BJ (cell line): ENCODE results near the gene FSTL4. TPM values are rescaled to one million over a fixed set of nuclear protein-coding genes. Genes with fewer than 3 reads are reported as not detected.

Experiments used
- CTCF ChIA-PET: fragments of 350-600 bp; formaldehyde crosslinking; extraction: SDS; loops from one replicate; lab custom pipeline; 2021; ENCODE audit warnings: antibody characterized with exemption, inconsistent platforms; lab: Yijun Ruan, JAX
- POLR2A ChIA-PET: fragments of 300-600 bp; sonication (Branson Sonifier 250); formaldehyde crosslinking; extraction: SDS; loops from one replicate; lab custom pipeline; 2021; ENCODE audit warnings: antibody characterized with exemption; lab: Charles Lee
- DNase-seq: peaks from one replicate; pipeline ENCODE4 v3.0.0-alpha.2; 2011; ENCODE audit warnings: low read depth
- H3K27me3 ChIP-seq: 2 replicates; pipeline ENCODE4 v1.6.0; 2011; ENCODE audit warnings: low read length; ENCODE audit not compliant: control insufficient read depth, insufficient read depth
- H3K36me3 ChIP-seq: 2 replicates; pipeline ENCODE4 v1.5.1; 2011; ENCODE audit warnings: low read length; ENCODE audit not compliant: control insufficient read depth, insufficient read depth
- H3K4me3 ChIP-seq: 2 replicates; pipeline ENCODE4 v1.5.1; 2011; ENCODE audit warnings: low read depth, mild to moderate bottlenecking, control low read depth, low read length
- polyA plus RNA-seq: library from polyadenylated mRNA; depleted of rRNA; stranded (reverse); fragments of >200 nt; gene quantifications from 2 replicates; pipeline ENCODE4 v1.2.3, GENCODE V29; 2011
- TF ChIP-seq, protein P1 (sequence below): IDR thresholded peaks from 2 replicates; pipeline ENCODE4 v1.5.1; 2011; ENCODE audit warnings: low read depth, mild to moderate bottlenecking, control low read depth, inconsistent platforms, low read length, moderate library complexity; ENCODE audit not compliant: insufficient read depth

Gene FSTL4
- polyA plus RNA-seq, 1 experiment = not detected

DNA sequence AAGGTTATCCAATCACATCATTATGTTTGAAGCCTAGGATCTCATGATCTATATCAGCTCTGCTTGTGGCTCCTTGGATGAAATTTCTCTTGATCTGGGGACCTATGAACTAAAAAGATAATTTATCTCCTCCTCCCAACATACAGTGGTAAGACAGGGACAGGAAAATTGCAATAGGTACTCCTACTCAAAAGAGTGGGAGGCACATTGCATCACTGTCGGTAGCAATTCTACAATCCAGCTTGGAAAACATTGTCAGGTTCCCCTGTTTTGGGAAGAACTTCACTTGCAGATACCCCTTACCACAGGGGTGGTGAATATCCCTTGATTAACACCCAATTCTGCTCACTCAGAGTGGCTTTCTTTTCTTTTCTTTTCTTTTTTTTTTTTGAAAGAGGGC is 452.8 kb downstream of the FSTL4 start:
- CTCF ChIA-PET = interaction anchor here (0.6 kb wide), 1 partner anchor 1130 kb away, joined by 7 read pairs; no protein-coding TSS in a partner anchor
- DNase-seq = no peak
- no peaks in the 10 kb centered on the region for H3K27me3 ChIP-seq
- H3K4me3 ChIP-seq = no peak overlapping the region
- POLR2A ChIA-PET = no interaction called here
- TF ChIP-seq, protein P1, sequence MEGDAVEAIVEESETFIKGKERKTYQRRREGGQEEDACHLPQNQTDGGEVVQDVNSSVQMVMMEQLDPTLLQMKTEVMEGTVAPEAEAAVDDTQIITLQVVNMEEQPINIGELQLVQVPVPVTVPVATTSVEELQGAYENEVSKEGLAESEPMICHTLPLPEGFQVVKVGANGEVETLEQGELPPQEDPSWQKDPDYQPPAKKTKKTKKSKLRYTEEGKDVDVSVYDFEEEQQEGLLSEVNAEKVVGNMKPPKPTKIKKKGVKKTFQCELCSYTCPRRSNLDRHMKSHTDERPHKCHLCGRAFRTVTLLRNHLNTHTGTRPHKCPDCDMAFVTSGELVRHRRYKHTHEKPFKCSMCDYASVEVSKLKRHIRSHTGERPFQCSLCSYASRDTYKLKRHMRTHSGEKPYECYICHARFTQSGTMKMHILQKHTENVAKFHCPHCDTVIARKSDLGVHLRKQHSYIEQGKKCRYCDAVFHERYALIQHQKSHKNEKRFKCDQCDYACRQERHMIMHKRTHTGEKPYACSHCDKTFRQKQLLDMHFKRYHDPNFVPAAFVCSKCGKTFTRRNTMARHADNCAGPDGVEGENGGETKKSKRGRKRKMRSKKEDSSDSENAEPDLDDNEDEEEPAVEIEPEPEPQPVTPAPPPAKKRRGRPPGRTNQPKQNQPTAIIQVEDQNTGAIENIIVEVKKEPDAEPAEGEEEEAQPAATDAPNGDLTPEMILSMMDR = no peak
- H3K36me3 ChIP-seq = no peaks in the 10 kb centered on the region

DNA sequence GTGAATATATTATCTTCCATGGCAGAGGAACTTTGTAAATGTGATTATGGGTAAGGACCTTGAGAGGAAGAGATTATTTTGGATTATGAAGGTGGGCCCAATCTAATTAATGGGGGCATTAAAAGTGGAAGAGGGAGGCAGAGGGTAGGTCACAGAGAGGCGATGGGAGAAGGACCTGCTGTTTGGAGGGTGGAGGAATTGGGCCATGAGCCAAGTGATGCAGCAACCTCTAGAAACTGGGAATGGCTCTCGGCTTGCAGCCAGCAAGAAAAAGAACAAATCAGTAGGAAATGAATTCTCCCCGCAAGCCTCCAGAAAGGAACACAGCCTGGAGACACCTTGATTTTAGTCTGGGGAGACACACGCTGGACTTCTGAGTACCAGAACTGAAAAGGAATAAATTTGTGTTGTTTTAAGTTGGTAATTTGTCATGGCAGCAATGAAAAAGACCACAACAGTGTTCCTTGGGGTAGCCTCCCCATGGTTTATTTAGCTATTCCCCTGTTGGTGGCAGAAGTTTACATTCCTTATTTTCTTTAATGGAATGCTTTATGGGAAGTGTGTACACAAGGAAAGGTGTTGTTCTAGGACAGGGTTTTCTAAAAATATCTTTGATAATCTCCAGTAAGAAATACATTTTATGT is 456.9 kb downstream of the FSTL4 start:
- H3K4me3 ChIP-seq = no peak overlapping the region
- H3K27me3 ChIP-seq = no peaks in the 10 kb centered on the region
- ChIA-PET CTCF (no interaction called here), POLR2A (no interaction called here)
- TF ChIP-seq, protein P1 = no peak
- no peak for DNase-seq
- no peaks in the 10 kb centered on the region for H3K36me3 ChIP-seq

DNA sequence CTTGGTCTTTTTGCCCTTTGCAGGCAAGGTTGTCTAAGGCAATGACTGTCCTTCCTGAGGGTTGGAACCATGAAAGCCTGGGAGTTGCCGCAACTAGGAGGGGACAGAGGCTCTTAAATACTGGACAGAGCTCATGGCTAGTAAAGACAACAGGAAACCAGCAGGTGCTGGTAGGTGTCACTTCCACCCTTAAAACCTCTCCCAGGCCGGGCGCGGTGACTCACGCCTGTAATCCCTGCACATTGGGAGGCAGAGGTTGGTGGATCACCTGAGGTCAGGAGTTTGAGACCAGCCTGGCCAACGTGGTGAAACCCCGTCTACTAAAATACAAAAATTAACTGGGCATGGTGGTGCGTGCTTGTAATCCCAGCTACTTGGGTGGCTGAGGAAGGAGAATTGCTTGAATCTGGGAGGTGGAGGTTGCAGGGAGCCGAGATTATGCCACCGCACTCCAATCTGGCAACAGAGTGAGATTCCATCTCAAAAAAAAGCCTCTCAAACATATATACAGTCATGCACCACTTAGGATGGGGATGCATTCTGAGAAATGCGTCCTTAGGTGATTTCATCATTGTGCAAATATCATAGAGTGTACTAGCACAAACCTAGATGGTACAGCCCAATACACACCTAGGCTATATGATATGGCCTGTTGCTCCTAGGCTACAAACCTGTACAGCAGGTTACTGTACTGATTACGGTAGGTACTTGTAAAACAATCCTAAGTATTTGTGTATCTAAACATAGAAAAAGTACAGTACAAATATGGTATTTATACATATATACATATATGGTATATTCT is 457.9 kb downstream of the FSTL4 start:
- DNase-seq = no peak
- H3K36me3 ChIP-seq = no peaks in the 10 kb centered on the region
- no peaks in the 10 kb centered on the region; the same call in 1 of the 2 replicates for H3K27me3 ChIP-seq
- TF ChIP-seq, protein P1 = no peak
- CTCF ChIA-PET = no interaction called here
- H3K4me3 ChIP-seq = no peak overlapping the region
- POLR2A ChIA-PET = no interaction called here

DNA sequence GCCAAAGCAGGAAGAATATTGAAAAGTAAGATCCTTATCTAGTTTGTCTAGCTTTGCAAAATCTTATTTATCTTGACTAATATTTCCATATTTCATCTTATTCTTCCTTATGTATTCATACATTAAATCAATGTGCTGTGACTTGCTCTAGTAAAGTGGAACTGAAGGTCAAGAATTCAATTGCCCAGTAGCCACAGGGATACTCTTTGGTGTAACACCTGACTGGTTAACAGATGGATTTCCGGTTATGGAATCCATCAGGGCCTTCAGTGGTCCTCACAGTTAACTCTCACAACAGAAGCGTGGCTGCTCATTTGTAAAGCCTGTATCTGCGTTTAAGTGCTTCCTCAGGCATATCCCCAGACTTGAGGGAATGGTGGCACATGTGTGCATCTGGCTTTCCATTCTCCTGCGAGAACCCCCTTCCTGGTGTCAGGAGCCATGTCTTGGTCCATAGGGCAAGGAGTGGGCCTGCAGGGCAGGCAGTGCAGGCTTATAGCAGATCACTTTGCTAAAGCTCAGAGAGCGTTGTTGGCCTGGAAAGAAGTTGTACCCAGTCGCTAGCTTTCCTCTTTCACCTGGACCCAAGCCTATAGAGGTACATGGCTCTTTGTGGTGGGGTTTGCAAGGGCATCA is 461.3 kb downstream of the FSTL4 start:
- H3K36me3 ChIP-seq = no peaks in the 10 kb centered on the region
- peaks cover 1% of the 10 kb centered on the region for H3K27me3 ChIP-seq
- ChIA-PET POLR2A (no interaction called here), CTCF (no interaction called here)
- no peak for DNase-seq
- H3K4me3 ChIP-seq = no peak overlapping the region
- TF ChIP-seq, protein P1 = no peak

DNA sequence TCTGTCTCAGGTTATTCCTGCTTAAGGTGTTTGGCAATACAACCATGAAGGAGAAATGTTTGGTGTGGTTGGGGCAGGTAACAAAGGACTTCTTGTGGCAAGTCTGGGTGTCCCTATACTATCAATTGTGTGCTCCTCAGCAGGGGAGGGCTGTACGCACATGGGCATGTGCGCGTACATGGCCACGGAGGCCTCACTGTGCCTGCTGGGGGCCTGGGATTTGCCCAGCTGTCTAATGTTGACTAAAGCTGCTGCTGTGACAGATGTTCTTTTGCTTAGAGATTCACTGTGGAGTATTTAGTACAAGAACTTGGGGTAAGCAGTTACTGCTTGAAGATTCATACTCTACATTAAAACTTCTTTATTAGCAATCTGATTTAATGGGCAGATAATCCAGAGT is 463.0 kb downstream of the FSTL4 start:
- POLR2A ChIA-PET = no interaction called here
- DNase-seq = no peak
- H3K27me3 ChIP-seq = peaks cover 1% of the 10 kb centered on the region
- no peaks in the 10 kb centered on the region for H3K36me3 ChIP-seq
- CTCF ChIA-PET = no interaction called here
- TF ChIP-seq, protein P1 = no peak
- no peak overlapping the region for H3K4me3 ChIP-seq
